Measurements from ENCODE around the gene TRIP4.

GRCh38 chr15:64437982-64438381, 50.3 kb downstream of the TRIP4 start:
- TF ChIP-seq CTCF (conservative IDR thresholded peaks at IDR 0.05; ENCODE audit: low read depth, low read length): no peak
- TF ChIP-seq EZH2 (IDR thresholded peaks at IDR 0.05; ENCODE audit: low read length, unreplicated experiment): no peak
